ENCODE data around the gene ITGA11. TPM values are rescaled to one million over a fixed set of nuclear protein-coding genes. Genes with fewer than 3 reads are reported as not detected.

ITGA11 gene
- total RNA-seq, 1 experiment from 2014 or later, result not detected

- Histone ChIP-seq H3K4me3 (ENCODE audit: low read length) (no peak overlapping the region), H3F3A (ENCODE audit: low read length, unreplicated experiment) (no peaks in the 10 kb centered on the region), H3K36me3 (ENCODE audit: low read depth, low read length) (no peaks in the 10 kb centered on the region), H3K27me3 (ENCODE audit: low read length) (peaks cover 3% of the 10 kb centered on the region; the same call in 1 of the 2 replicates), H2AFZ (ENCODE audit: low read length) (no peak overlapping the region), H3K27ac (ENCODE audit: low read length) (no peak overlapping the region), H3K79me2 (ENCODE audit: low read length) (no peaks in the 10 kb centered on the region), H3K9me3 (ENCODE audit: low read length) (no peaks in the 10 kb centered on the region), H4K20me1 (ENCODE audit: low read length) (no peaks in the 10 kb centered on the region), H3K4me1 (ENCODE audit: insufficient read depth, low read length) (peaks cover 21% of the 10 kb centered on the region), H3K4me2 (ENCODE audit: low read length) (no peak overlapping the region), H3K9me2 (replicated peaks; ENCODE audit: low read length) (no peaks in the 10 kb centered on the region), H3K9ac (ENCODE audit: low read length) (no peak overlapping the region)
- CTCF ChIA-PET, result no interaction called here
- POLR2A ChIA-PET (ENCODE audit: unreplicated experiment), result no interaction called here
- no peak for DNase-seq
- TF ChIP-seq CTCF (conservative IDR thresholded peaks at IDR 0.05; ENCODE audit: low read depth, low read length) (no peak), EZH2phosphoT487 (IDR thresholded peaks at IDR 0.05; ENCODE audit: borderline replicate concordance, low read length) (no peak), EZH2 (IDR thresholded peaks at IDR 0.05; ENCODE audit: low read length, unreplicated experiment) (no peak)
- intact Hi-C loops (cut with micrococcal nuclease), result no loop called here
- BruUV-seq (replicated peaks), result no TSS peak
- no peak for ATAC-seq
These were observed 34.0 kb upstream of the ITGA11 start for GRCh38 chr15:68465861-68466560.

GRCh38 chr15:68464448-68465090 is 32.6 kb upstream of the ITGA11 start:
- H3K9me3 ChIP-seq (ENCODE audit: low read length), result no peaks in the 10 kb centered on the region
- peaks cover 7% of the 10 kb centered on the region; the same call in 1 of the 2 replicates for H3K4me1 ChIP-seq (ENCODE audit: insufficient read depth, low read length)
- no peaks in the 10 kb centered on the region for H3K9me2 ChIP-seq (replicated peaks; ENCODE audit: low read length)
- no peaks in the 10 kb centered on the region for H3K36me3 ChIP-seq (ENCODE audit: low read depth, low read length)
- intact Hi-C loops (cut with micrococcal nuclease), result no loop called here
- H3K4me2 ChIP-seq (ENCODE audit: low read length), result no peak overlapping the region
- no peak for TF ChIP-seq EZH2phosphoT487 (IDR thresholded peaks at IDR 0.05; ENCODE audit: borderline replicate concordance, low read length)
- TF ChIP-seq EZH2 (IDR thresholded peaks at IDR 0.05; ENCODE audit: low read length, unreplicated experiment), result no peak
- TF ChIP-seq CTCF (conservative IDR thresholded peaks at IDR 0.05; ENCODE audit: low read depth, low read length), result no peak
- no peak overlapping the region for H3K9ac ChIP-seq (ENCODE audit: low read length)
- ATAC-seq (no peak), DNase-seq (no peak)
- peaks cover 13% of the 10 kb centered on the region for H3K27me3 ChIP-seq (ENCODE audit: low read length)
- POLR2A ChIA-PET (ENCODE audit: unreplicated experiment), result no interaction called here
- no TSS peak for BruUV-seq (replicated peaks)
- H3K4me3 ChIP-seq (ENCODE audit: low read length), result no peak overlapping the region
- no peaks in the 10 kb centered on the region for H3K79me2 ChIP-seq (ENCODE audit: low read length)
- H3K27ac ChIP-seq (ENCODE audit: low read length), result no peak overlapping the region
- H4K20me1 ChIP-seq (ENCODE audit: low read length), result no peaks in the 10 kb centered on the region
- CTCF ChIA-PET, result no interaction called here
- H2AFZ ChIP-seq (ENCODE audit: low read length), result no peak overlapping the region
- H3F3A ChIP-seq (ENCODE audit: low read length, unreplicated experiment), result no peaks in the 10 kb centered on the region

- H3K4me1 ChIP-seq (ENCODE audit: insufficient read depth, low read length), result peaks cover 1% of the 10 kb centered on the region; the same call in 1 of the 2 replicates
These were observed 32.0 kb upstream of the ITGA11 start for GRCh38 chr15:68463996-68464395.

More at GRCh38 chr15:68463996-68464395, 32.0 kb upstream of the ITGA11 start:
- Histone ChIP-seq H3F3A (ENCODE audit: low read length, unreplicated experiment) (no peaks in the 10 kb centered on the region), H3K27ac (ENCODE audit: low read length) (no peak overlapping the region), H3K79me2 (ENCODE audit: low read length) (no peaks in the 10 kb centered on the region), H3K9ac (ENCODE audit: low read length) (no peak overlapping the region), H4K20me1 (ENCODE audit: low read length) (no peaks in the 10 kb centered on the region), H3K9me3 (ENCODE audit: low read length) (no peaks in the 10 kb centered on the region), H3K36me3 (ENCODE audit: low read depth, low read length) (no peaks in the 10 kb centered on the region), H3K9me2 (replicated peaks; ENCODE audit: low read length) (no peaks in the 10 kb centered on the region), H3K27me3 (ENCODE audit: low read length) (peaks cover 17% of the 10 kb centered on the region), H2AFZ (ENCODE audit: low read length) (no peak overlapping the region), H3K4me3 (ENCODE audit: low read length) (no peak overlapping the region), H3K4me2 (ENCODE audit: low read length) (no peak overlapping the region)
- POLR2A ChIA-PET (ENCODE audit: unreplicated experiment), result no interaction called here
- intact Hi-C loops (cut with micrococcal nuclease), result no loop called here
- no peak for TF ChIP-seq EZH2 (IDR thresholded peaks at IDR 0.05; ENCODE audit: low read length, unreplicated experiment)
- no peak for TF ChIP-seq EZH2phosphoT487 (IDR thresholded peaks at IDR 0.05; ENCODE audit: borderline replicate concordance, low read length)
- no peak for TF ChIP-seq CTCF (conservative IDR thresholded peaks at IDR 0.05; ENCODE audit: low read depth, low read length)
- CTCF ChIA-PET, result no interaction called here
- no TSS peak for BruUV-seq (replicated peaks)
- DNase-seq (no peak), ATAC-seq (no peak)

All from PC-3 (cell line).